Muscle of leg (tissue), 16 donors: ENCODE data around the gene RTN4IP1. TPM values are rescaled to one million over a fixed set of nuclear protein-coding genes. Genes with fewer than 3 reads are reported as not detected.

ENCODE experiments used
- DNase-seq: peaks from one replicate; pipeline ENCODE4 v3.0.0; 2013
- H3K27ac ChIP-seq: one replicate; pipeline ENCODE4 v1.5.1; 2013; ENCODE audit warnings: mild to moderate bottlenecking, low read length, control low read depth
- H3K27me3 ChIP-seq: one replicate; pipeline ENCODE4 v1.6.1; 2013; ENCODE audit warnings: low read length; ENCODE audit not compliant: control insufficient read depth, insufficient read depth
- H3K36me3 ChIP-seq: one replicate; pipeline ENCODE4 v1.6.1; 2013; ENCODE audit warnings: low read length; ENCODE audit not compliant: control insufficient read depth, insufficient read depth
- H3K4me1 ChIP-seq: one replicate; pipeline ENCODE4 v1.6.1; 2013; ENCODE audit warnings: low read length; ENCODE audit not compliant: control insufficient read depth, insufficient read depth
- H3K4me3 ChIP-seq: one replicate; pipeline ENCODE4 v1.5.1; 2013; ENCODE audit warnings: low read length, control low read depth
- H3K9me3 ChIP-seq: replicated peaks from 2 replicates; pipeline ENCODE4 v1.6.1; 2013; ENCODE audit warnings: low read depth, low read length; ENCODE audit not compliant: control insufficient read depth
- WGBS: methylation state at CpG from one replicate; pipeline ENCODE4 v1.1.5; 2013; ENCODE audit warnings: missing lambda C conversion rate; ENCODE audit not compliant: insufficient coverage; 5-methylcytosine and 5-hydroxymethylcytosine counted together
- long read RNA-seq, 11 donors: transcript quantifications; one replicate each; lab custom pipeline, GENCODE V29; 2026
- polyA plus RNA-seq, 8 donors: library from polyadenylated mRNA; unstranded; fragments of 120-200 nt; gene quantifications; one replicate each; pipeline versions ENCODE4 v1.2.1 to v1.2.3, GENCODE V29; 2013; ENCODE audit warnings: inconsistent platforms in 1 of 8, low replicate concordance in 1 of 8; ENCODE audit not compliant: insufficient read length in 8 of 8, insufficient read depth in 1 of 8
- total RNA-seq: library from RNA; stranded (reverse); fragments of 120-200 nt; gene quantifications from one replicate; pipeline ENCODE4 v1.2.4, GENCODE V29; 2013

Gene RTN4IP1
- total RNA-seq (6.6 TPM), polyA plus RNA-seq (1 to 10 TPM; 5.9 to 8.3 (median 7.3) TPM)
- long read RNA-seq, donor 1, partial matches to known transcripts = 0 of 6 reads
- long read RNA-seq, donor 1, other reads (novel, unspliced or antisense) = 0 of 6 reads
- long read RNA-seq, donor 2 = 0 reads
- long read RNA-seq, donor 3, partial matches to known transcripts = 0 of 6 reads
- long read RNA-seq, donor 3, other reads (novel, unspliced or antisense) = 0 of 6 reads
- long read RNA-seq, donor 4, partial matches to known transcripts = 0 of 3 reads
- long read RNA-seq, donor 4, other reads (novel, unspliced or antisense) = 0 of 3 reads
- long read RNA-seq, donor 5, transcript RTN4IP1-203 (2 exons, 433 nt) = major isoform, 5 of 6 reads
- long read RNA-seq, donor 5, partial matches to known transcripts = 0 of 6 reads
- long read RNA-seq, donor 5, other reads (novel, unspliced or antisense) = 0 of 6 reads
- long read RNA-seq, donor 6, transcript RTN4IP1-203 (2 exons, 433 nt) = major isoform, 5 of 8 reads
- long read RNA-seq, donor 6, partial matches to known transcripts = 0 of 8 reads
- long read RNA-seq, donor 6, other reads (novel, unspliced or antisense) = 0 of 8 reads
- long read RNA-seq, donor 7, transcript RTN4IP1-203 (2 exons, 433 nt) = major isoform, 5 of 7 reads
- long read RNA-seq, donor 7, partial matches to known transcripts = 0 of 7 reads
- long read RNA-seq, donor 7, other reads (novel, unspliced or antisense) = 0 of 7 reads
- long read RNA-seq, donor 8, partial matches to known transcripts = 0 of 3 reads
- long read RNA-seq, donor 8, other reads (novel, unspliced or antisense) = 0 of 3 reads
- long read RNA-seq, donor 9, partial matches to known transcripts = 17 of 25 reads
- long read RNA-seq, donor 9, other reads (novel, unspliced or antisense) = 6 of 25 reads
- long read RNA-seq, donor 10, transcript RTN4IP1-203 (2 exons, 433 nt) = major isoform, 8 of 10 reads
- long read RNA-seq, donor 10, partial matches to known transcripts = 0 of 10 reads
- long read RNA-seq, donor 10, other reads (novel, unspliced or antisense) = 0 of 10 reads
- long read RNA-seq, donor 11, partial matches to known transcripts = 0 of 7 reads
- long read RNA-seq, donor 11, other reads (novel, unspliced or antisense) = 0 of 7 reads

DNA sequence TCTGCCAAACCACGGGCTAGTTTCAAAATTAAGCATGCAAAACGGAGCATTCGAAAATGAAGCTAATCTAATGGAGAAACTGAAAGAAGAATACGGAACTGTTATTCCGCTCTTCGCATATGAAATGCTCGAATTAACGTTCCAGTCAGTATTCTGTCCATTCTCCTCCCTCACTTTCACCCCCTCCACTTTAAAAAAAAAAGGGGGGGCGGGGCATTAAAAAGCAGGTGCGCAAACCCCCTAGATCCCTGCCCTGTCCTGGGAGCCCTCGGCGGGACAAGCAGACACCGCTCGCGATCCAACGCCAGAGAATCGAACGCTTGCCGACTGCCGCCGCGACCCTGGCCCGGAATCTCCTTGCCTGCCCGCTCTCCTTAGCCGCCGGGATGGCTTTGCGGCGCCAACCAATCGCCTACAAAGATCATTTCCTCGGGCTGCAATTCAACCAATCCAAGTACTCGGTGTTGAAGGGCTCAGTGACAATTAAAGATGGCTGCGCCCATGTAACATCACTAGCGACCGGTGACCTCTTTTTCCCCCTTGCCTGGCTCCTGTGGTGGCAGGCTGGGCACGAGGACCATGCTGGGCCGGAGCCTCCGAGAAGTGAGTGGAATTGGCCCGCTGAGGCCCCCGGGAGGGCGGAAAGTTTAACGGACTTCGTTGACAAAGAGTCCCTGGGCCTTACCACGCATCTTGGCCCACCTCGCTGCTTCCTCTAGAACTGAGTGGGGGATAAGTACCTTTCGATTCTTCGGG lies at the start of gene RTN4IP1, which contains the start of gene QRSL1:
TSS of gene RTN4IP1 (minus strand) at position 396 of the 756 bp plus-strand sequence. CDS start 477 bp downstream, outside the sequence.
TSS of gene QRSL1 (plus strand) at position 476 of the 756 bp plus-strand sequence. CDS start at position 580, 104 bp downstream.
- peak within 1 kb of the TSS; percentile 99 for H3K4me3 ChIP-seq
- H3K27ac ChIP-seq = peak within 1 kb of the TSS; percentile 89
- peak; percentile 98 for DNase-seq
- no peaks in the 10 kb centered on the region for H3K9me3 ChIP-seq
- peaks cover 4% of the 10 kb centered on the region for H3K4me1 ChIP-seq
- no peaks in the 10 kb centered on the region for H3K36me3 ChIP-seq
- WGBS = under 1% methylated on average over 35 of the region's 46 CpGs
- H3K27me3 ChIP-seq = no peaks in the 10 kb centered on the region

DNA sequence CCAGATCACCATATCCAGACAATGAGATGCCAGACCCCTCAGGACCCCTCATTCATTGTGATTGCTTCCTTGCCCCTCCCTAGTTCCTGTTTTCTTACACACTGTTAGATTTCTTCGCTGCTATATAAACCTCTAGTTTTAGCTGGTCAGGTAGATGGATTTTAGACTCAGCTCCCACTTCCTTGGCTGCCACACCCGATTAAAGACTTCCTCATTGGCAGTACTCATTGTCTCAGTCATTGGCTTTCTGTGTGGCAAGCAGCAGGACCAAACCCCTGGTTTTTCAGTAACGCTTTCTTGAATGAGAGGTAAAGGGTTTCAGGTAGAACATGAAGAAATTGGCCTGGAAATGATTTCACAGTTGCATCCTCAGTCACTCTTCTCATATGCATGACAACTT lies 48.0 kb upstream of the RTN4IP1 start:
- Histone ChIP-seq H3K9me3 (no peaks in the 10 kb centered on the region), H3K27me3 (no peaks in the 10 kb centered on the region), H3K36me3 (no peaks in the 10 kb centered on the region), H3K4me1 (no peaks in the 10 kb centered on the region), H3K27ac (no peak overlapping the region), H3K4me3 (no peak overlapping the region)
- DNase-seq = no peak
- WGBS = no CpG with 5 or more reads among the region's 3 CpGs

DNA sequence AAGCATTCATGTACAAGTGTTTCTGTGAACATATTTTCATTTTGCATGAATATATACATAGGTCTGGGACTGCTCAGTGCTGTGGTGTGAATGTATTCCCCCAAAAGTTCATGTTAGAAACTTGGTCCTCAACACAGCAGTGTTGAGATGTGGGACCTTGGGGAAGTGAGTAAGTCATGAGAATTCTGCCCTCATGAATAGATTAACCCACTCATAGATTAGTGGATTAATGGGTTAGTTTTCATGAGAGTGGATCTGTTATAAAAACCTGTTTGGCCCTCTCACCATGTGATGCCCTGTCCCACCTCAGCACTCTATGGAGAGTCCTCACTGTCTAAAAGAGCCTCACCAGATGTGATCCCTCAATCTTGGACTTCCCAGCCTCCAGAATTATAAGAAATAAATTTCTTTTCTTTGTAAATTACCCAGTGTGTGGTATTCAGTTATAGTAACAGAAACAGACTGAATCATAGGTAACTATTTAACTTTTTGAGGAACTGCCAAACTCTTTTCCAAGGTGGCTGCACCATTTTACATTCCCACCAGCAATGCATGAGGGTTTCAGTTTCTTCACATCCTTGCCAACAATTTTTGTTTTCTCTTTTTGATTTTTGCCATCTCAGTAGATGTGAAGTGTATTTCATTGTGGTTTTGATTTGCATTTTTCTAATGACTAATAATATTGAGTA lies 45.4 kb upstream of the RTN4IP1 start:
- DNase-seq = no peak
- H3K27me3 ChIP-seq = no peaks in the 10 kb centered on the region
- no peaks in the 10 kb centered on the region for H3K36me3 ChIP-seq
- no peak overlapping the region for H3K27ac ChIP-seq
- no peaks in the 10 kb centered on the region for H3K9me3 ChIP-seq
- no peak overlapping the region for H3K4me3 ChIP-seq
- no peaks in the 10 kb centered on the region for H3K4me1 ChIP-seq

GRCh38 chr6:106671651-106672050 lies 42.4 kb upstream of the RTN4IP1 start:
- H3K9me3 ChIP-seq = no peaks in the 10 kb centered on the region
- WGBS = 100% methylated on average over 1 of the region's 3 CpGs
- H3K27me3 ChIP-seq = no peaks in the 10 kb centered on the region
- DNase-seq = no peak
- no peaks in the 10 kb centered on the region for H3K4me1 ChIP-seq
- peaks cover 2% of the 10 kb centered on the region for H3K36me3 ChIP-seq
- H3K27ac ChIP-seq = no peak overlapping the region
- H3K4me3 ChIP-seq = no peak overlapping the region

DNA sequence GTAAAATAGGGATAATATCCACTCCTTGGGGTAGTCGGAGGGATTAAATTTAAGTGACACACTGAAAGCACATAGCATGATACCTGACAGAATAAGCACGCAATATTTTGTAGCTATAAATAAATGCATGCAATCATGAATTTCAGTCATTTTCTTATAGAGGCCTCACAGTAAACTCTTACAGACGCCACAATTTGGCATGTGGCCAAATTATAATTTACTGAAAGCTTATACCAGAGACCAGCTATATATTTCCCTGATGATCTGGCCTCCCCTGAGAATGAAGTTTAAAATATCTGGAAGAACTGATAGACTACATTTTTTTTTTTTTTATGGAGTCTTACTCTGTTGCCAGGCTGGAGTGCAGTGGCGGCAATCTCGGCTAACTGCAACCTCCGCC lies 40.9 kb upstream of the RTN4IP1 start:
- Histone ChIP-seq H3K4me1 (no peaks in the 10 kb centered on the region), H3K9me3 (no peaks in the 10 kb centered on the region), H3K27me3 (no peaks in the 10 kb centered on the region), H3K4me3 (no peak overlapping the region), H3K36me3 (peaks cover 6% of the 10 kb centered on the region), H3K27ac (no peak overlapping the region)
- no CpG with 5 or more reads among the region's 6 CpGs for WGBS
- peak; percentile 21 for DNase-seq

- H3K4me1 ChIP-seq = no peaks in the 10 kb centered on the region
- no peaks in the 10 kb centered on the region for H3K9me3 ChIP-seq
- no peaks in the 10 kb centered on the region for H3K27me3 ChIP-seq
- H3K27ac ChIP-seq = no peak overlapping the region
- H3K4me3 ChIP-seq = no peak overlapping the region
- H3K36me3 ChIP-seq = peaks cover 10% of the 10 kb centered on the region
- WGBS = no CpG with 5 or more reads among the region's 4 CpGs
- no peak for DNase-seq
Observed at GRCh38 chr6:106667022-106667402, 37.7 kb upstream of the RTN4IP1 start.

- Histone ChIP-seq H3K36me3 (peaks cover 10% of the 10 kb centered on the region), H3K27me3 (no peaks in the 10 kb centered on the region), H3K9me3 (no peaks in the 10 kb centered on the region), H3K4me3 (no peak overlapping the region), H3K27ac (no peak overlapping the region), H3K4me1 (no peaks in the 10 kb centered on the region)
- 53% methylated on average over 3 of the region's 6 CpGs for WGBS
- peak; percentile 35 for DNase-seq
Observed at GRCh38 chr6:106666282-106667021, 37.2 kb upstream of the RTN4IP1 start.

GRCh38 chr6:106662458-106662857 lies 33.2 kb upstream of the RTN4IP1 start:
- no CpG with 5 or more reads among the region's 2 CpGs for WGBS
- Histone ChIP-seq H3K4me1 (no peaks in the 10 kb centered on the region), H3K4me3 (no peak overlapping the region), H3K36me3 (peaks cover 20% of the 10 kb centered on the region), H3K9me3 (peaks cover 5% of the 10 kb centered on the region), H3K27me3 (no peaks in the 10 kb centered on the region), H3K27ac (no peak overlapping the region)
- no peak for DNase-seq
